IPS-NIHi7 (cell line): ENCODE measurements around the gene AP5B1.
"Not testable (repeated sequence)": the region's sequence is repeated elsewhere in the genome, so short reads cannot be mapped to it uniquely, and the experiment has no call there.

Source experiments
- DNase-seq: peaks from one replicate; pipeline ENCODE4 v3.0.0; 2012; ENCODE audit warnings: mixed read lengths; ENCODE audit errors: extremely low spot score

AP5B1 gene

DNA sequence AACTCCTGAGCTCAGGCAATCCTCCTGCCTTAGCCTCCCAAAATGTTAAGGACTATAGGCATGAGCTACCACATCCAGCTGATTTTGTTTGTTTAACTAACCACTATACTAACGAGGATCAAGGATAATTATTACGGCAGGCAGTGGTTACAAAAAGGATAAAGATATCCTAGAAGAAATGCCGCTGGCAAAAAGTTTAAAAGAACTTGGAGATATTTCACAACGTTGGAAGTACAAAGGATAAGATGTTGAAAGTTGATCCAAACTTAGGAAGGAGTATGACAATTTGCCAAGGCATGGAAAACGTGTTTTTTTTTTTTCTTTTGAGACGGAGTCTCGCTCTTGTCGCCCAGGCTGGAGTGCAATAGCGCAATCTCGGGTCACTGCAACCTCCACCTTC, 13.4 kb downstream of the AP5B1 start:
- DNase-seq = no peak

DNA sequence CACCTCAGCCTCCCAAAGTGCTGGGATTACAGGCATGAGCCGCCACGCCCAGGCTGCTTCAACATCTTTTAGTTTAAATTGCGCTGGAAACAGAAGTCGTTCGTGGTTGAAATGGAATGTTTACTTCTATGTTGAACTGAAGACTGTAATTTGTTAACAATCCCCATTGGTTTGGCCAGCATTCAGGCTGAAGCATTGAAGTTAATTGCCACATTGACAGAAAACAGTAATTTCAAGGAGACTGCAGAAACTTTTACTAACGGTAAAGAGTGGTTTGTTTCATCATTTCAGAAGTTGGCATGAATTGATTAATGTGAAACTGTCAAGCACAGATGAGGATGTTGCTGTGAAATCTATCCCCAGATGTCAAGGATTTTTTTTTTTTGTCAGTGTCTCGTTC, 14.2 kb downstream of the AP5B1 start:
- DNase-seq = no peak

DNA sequence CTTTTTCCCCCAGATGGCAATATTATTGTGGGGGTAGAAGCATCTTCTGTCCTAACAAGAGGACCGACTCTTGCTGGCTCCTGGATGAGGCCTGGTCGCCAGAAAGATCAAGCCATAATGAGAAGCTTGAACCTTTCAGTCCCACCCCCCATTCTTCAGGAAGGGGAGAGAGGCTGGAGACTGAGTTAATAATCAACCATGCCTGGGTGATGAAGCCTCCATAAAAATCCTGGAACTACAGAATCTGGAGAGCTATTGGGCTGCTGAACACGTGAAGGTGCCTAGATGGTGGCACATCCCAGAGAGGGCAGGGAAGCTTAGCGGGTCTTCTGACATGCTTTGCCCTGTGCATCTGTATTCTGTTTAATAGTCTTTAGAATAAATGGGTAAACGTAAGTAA, 16.3 kb downstream of the AP5B1 start:
- no peak for DNase-seq

DNA sequence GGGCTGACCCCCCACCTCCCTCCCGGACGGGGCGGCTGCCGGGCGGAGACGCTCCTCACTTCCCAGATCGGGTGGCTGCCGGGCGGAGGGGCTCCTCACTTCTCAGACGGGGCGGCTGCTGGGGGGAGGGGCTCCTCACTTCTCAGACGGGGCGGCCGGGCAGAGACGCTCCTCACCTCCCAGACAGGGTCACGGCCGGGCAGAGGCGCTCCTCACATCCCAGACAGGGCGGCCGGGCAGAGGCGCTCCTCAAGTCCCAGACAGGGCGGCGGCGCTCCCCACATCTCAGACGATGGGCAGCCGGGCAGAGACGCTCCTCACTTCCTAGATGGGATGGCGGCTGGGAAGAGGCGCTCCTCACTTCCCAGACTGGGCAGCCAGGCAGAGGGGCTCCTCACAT, 18.0 kb downstream of the AP5B1 start:
- not testable (repeated sequence) for DNase-seq

DNA sequence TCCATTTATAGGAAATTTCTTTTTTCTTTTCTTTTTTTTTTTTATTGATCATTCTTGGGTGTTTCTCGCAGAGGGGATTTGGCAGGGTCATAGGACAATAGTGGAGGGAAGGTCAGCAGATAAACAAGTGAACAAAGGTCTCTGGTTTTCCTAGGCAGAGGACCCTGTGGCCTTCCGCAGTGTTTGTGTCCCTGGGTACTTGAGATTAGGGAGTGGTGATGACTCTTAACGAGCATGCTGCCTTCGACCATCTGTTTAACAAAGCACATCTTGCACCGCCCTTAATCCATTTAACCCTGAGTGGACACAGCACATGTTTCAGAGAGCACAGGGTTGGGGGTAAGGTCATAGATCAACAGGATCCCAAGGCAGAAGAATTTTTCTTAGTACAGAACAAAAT, 18.6 kb downstream of the AP5B1 start:
- DNase-seq = not testable (repeated sequence)

DNA sequence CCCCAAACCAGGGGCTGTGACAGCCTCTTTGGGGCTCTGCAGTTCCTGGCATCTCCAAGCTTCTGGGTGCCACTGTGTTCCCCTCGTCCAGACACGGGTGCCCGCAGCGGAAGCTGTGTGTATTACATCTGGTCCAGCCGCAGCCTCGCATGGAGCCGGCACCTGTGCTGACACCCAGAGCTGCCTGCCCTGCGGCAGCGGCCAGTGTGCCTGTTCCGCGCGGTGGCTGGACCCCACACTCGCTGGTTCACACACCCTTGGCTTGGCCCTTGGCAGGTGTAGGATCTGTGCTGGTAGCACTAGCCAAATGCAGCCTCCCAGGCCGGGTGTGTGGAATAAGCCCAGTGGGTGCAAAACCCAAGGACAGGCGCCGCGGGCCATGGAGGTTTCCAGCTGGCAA, 35.7 kb downstream of the AP5B1 start:
- DNase-seq = no peak

DNA sequence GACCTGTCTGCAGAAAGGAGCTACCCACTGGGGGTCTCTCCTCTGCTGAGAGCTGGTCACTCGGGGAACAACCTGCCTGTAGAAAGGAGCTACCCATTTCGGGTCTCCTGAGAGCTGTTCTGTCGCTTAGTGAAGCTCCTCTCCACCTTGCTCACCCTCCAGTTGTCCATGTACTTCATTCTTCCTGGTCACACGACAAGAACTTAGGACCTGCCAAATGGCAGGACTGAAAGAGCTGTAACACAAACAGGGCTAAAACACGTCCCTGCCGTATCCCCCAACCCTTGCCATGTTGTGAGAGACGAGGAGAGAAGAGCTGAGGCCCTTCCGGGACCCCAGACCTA, 36.1 kb downstream of the AP5B1 start:
- DNase-seq = no peak

DNA sequence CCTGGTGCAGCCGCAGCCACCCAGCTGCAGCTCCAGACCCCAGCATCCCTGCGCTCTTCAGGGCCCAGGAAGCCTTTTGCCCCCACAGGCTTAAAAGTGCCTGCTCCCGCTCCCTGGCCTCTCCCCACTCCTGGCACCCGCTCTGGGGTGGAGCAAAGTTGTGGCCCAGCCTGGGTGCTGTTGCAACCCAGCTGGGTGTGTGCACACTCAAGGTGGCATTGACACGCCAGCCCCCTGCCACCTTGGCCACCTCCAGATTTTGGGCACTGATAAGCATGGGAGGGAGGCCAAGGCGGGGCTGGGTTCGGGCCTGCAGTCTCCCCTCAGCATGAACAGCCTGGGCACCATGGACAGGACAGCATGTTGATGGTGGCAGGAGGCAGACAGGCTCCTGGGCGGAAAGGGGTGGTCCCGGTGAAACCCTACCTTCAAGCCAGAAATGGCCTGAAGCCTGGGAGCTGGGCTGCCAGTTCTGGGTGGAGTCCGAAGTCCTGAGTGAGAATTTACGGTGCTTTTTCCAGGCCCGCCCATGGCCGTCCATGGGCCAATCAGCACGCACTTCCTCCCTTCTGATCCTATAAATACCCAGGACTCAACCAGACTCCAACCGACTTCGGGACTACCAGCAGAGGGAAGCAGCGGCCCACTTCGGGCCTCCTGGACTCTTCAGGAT, 36.6 kb downstream of the AP5B1 start:
- DNase-seq = peak; percentile 55

DNA sequence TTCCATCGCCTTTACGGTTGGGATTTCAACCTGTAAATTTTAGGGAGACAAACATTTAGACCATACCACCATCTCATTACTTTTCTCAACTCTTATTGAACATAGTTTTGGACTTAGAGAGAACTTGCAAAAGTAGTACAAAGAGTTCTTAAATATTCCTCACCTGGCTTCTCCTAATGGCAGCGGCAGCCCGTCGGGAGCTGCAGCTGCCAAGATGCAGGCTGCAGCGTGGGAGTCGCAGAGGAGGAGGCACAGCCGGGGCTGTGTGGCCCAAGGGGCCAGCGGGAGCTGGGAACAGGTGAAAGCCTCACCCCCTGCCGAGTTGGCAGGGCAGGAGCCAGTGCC, 37.1 kb downstream of the AP5B1 start:
- no peak for DNase-seq

DNA sequence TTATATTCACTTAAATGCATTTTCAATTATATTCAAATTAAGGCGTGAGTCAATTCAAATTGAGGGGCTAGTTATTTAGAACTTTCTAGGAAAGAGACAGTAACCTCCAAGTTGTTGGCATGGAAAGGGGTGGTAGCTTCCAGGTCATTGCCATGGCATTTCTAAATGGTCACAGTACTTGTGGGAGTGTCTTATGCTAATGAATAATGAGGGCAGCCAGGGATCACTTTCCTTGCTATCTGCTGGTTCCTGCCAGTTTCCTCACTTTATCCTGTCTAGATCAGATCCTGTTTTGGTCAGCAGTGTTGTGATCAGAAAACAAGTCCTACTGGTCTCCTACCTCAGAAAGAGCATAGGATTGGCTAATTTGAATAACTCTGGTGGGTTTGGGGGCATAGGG, 38.4 kb downstream of the AP5B1 start:
- no peak for DNase-seq

DNA sequence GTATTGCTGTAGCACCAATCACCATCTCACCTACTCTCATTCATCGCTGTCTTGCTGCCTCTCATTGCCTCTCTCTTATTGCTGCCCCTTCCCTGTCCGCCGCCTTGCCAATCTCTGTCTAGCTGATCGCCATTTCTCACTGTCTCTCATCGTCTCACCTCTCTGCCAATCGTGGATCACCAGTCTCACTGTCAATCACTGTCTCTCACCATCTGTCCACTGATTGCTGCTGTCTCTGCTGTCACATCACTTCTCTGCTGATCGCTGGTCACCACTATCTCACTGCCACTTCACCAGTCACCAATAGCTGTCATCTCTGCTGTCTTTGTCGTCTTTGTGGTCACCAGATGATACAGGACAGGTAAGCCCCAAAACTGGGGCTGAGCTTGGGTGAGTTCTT, 39.6 kb downstream of the AP5B1 start:
- DNase-seq = no peak

DNA sequence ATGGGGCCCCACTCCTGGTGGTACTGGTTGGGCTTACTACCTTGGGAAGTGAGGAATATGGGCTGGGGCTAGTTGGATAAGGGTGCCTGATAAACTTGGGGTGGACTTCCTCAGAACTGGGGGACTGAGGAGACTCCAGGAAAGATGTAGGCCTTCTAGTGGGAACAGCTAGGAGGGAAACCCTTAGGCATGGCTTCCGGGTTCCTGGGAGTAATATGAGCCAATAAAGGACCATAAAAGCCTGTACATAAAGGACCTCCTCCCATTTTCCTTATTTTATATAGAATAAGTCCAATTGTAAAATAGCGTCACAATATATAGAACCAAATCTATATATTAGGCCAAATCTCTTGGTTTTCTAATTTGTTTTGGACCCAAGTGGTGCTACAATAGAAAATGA, 41.8 kb downstream of the AP5B1 start:
- no peak for DNase-seq

DNA sequence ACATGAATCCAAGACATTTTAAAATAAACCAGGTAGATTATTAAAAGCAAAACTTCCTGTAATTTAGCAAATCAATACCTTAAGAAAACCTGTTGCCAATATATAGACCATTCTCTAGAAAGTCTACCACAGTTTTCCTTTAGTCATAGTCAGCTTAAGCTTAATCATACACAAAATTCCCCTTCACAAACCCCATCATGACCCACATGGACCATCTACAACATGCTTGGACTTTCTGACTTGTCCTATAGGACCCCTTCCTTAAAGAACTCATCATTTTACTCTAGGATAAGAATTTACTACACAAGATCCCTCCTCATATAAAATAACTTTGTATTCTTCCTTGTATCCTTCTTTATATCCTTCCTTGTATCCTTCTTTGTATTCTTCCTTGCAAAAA, 44.0 kb downstream of the AP5B1 start:
- DNase-seq = no peak

DNA sequence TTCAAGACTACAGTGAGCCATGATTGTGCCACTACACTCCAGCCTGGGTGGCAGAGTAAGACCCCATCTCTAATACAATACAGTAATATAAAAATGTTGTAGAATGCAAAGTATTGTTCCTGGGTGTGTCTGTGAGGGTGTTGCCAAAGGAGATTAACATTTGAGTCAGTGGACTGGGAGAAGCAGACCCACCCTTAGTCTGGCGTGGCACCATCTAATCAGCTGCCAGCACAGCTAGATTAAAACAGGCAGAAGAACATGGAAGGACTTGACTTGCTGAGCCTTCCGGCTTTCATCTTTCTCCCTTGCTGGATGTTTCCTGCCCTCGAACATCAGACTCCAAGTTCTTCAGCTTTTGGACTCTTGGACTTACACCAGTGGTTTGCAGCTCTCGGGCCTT, 45.7 kb downstream of the AP5B1 start:
- DNase-seq = not testable (repeated sequence)

DNA sequence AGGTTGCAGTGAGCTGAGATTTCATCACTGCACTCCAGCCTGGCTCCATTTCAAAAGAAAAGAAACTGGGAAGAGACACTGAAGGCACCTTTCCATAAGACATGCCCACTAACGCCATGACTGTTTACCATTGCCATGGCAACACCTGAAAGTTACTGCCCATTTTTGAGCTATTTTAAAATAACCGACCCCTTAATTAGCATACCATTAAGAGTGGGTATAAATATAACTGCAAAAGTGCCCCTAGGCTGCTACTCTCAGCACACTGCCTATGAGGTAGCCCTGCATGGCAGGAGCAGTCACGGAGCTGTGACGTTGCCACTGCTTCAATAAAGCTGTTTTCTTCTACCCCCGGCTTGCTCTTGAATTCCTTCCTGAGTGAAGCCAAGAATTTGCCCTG, 50.3 kb downstream of the AP5B1 start:
- no peak for DNase-seq

DNA sequence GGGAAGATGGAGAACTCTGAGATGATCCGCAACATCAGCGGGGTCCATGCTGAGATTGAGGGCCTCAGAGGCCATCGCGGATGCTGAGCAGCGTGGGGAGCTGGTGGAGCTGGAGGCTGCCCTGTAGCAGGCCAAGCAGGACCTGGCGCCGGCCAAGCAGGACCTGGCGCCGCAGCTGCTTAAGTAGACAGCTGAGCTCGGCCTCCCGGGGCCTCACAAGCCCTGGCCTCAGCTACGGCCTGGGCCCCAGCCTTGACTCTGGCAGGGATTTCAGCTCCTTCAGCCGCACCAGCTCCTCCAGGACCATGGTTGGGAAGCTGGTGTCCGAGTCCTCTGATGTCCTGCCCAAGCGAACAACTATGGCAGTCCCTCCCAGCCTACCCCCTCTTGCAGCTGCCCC, 52.9 kb downstream of the AP5B1 start:
- no peak for DNase-seq

DNA sequence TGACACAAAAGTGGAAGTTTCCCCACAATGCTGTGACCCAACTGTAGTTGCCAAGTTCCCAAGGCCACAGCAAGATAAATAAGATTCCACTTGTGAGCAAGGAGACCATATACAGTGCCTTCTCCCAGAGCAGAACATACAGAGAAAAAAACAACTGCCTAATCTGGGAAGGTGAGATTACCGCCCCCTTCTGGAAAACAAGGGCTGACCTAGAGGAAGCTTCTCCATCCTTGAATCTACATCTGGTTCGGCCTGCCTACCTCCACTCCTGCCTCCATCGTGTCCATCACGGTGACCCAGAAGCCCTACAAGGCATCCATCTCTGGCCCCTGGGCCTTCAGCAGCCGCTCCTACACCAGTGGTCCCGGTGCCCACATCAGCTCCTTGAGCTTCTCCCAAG, 54.1 kb downstream of the AP5B1 start:
- DNase-seq = peak; percentile 50
